ENCODE data around the gene NEDD8.

DNA sequence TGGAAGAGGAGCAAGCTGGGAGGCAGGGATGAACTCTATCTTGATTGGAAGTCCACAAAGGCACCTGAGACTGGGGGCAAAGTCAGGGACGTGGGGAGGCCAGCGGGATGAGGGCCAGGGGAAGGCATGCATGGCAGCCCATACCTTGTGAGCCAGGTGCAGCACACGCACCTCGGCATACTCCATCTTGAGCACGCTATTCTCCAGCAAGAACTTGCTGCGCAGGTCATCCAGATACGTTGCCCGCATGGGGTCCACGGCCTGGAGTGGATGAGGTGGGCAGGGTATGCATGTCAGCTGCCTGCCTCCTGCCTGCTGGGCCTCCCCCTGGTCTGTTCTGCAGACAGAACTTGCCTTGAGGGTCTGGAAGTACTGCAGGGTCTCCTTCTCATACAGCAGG is 35.3 kb upstream of the NEDD8 start:
- no peak for TF ChIP-seq EZH2 (IDR thresholded peaks at IDR 0.05; ENCODE audit: insufficient read depth, poor library complexity, severe bottlenecking)
- no peak for TF ChIP-seq EZH2phosphoT487 (IDR thresholded peaks at IDR 0.05; ENCODE audit: insufficient read depth, low read depth)

Measured in GM23248 (cell line).